Femur (tissue), 1 donor: ENCODE results near the gene MKNK2.
"Not testable (repeated sequence)": the region's sequence is repeated elsewhere in the genome, so short reads cannot be mapped to it uniquely, and the experiment has no call there.

ENCODE experiments used
- DNase-seq: peaks from one replicate; pipeline ENCODE4 v3.0.0-alpha.2; 2017

MKNK2 gene

GRCh38 chr19:2050991-2051772, at the start of gene MKNK2:
MKNK2 (minus strand) TSS chr19:2051244; CDS start chr19:2050851, 393 bp downstream.
- DNase-seq: peak; percentile 96

DNA sequence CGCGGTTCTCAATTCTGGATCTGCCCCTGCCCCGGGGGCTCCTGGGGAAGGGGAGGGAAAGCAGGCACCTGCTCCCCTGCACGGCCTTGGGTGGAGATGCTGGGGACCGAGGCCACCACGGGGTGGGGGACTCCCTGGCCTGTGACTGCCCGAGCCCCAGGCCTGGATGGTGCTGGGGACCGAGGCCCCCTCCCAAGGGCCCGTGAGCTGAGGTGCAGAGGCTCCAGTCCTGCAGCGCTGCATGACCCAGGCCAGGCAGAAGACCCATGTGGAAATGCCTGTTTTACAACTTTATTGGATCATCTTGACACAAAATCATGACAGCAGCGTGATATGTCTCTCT, 49.6 kb upstream of the MKNK2 start:
- DNase-seq: no peak

- no peak for DNase-seq
Measured at GRCh38 chr19:2099937-2100718, 49.1 kb upstream of the MKNK2 start.

DNA sequence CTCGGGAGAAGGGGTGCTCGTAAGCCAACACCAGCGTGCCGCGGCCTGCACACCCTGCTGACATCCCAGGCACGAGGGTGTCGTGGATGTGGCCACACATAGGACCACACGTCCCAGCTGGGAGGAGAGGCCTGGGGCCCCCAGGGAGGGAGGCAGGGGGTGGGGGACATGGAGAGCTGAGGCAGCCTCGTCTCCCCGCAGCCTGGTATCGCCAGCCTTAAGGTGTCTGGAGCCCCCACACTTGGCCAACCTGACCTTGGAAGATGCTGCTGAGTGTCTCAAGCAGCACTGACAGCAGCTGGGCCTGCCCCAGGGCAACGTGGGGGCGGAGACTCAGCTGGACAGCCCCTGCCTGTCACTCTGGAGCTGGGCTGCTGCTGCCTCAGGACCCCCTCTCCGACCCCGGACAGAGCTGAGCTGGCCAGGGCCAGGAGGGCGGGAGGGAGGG, 48.0 kb upstream of the MKNK2 start:
- no peak for DNase-seq

DNA sequence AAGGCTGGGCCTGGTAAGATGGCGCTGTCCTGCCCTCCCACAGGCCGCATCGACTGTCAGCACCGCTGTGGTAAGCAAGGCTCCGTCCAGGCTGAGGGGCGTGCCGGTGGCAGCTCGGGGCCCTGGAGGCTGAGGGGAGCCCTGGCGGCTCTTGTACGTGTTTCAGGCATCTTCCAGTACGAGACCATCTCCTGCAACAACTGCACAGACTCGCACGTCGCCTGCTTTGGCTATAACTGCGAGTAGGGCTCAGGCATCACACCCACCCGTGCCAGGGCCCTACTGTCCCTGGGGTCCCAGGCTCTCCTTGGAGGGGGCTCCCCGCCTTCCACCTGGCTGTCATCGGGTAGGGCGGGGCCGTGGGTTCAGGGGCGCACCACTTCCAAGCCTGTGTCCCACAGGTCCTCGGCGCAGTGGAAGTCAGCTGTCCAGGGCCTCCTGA, 46.9 kb upstream of the MKNK2 start:
- DNase-seq: peak; percentile 50

- DNase-seq: peak; percentile 45
Measured at GRCh38 chr19:2097203-2097885, 46.3 kb upstream of the MKNK2 start.

GRCh38 chr19:2096480-2097202, 45.6 kb upstream of the MKNK2 start, which contains the start of gene IZUMO4:
IZUMO4 (plus strand) TSS chr19:2096915; CDS start chr19:2096946, 31 bp downstream.
- peak; percentile 100 for DNase-seq

- DNase-seq: no peak
Measured at GRCh38 chr19:2096034-2096479, 45.0 kb upstream of the MKNK2 start, which contains the start of gene MOB3A. MOB3A (minus strand) TSS chr19:2096326; CDS start chr19:2078560, 17,766 bp downstream.

DNA sequence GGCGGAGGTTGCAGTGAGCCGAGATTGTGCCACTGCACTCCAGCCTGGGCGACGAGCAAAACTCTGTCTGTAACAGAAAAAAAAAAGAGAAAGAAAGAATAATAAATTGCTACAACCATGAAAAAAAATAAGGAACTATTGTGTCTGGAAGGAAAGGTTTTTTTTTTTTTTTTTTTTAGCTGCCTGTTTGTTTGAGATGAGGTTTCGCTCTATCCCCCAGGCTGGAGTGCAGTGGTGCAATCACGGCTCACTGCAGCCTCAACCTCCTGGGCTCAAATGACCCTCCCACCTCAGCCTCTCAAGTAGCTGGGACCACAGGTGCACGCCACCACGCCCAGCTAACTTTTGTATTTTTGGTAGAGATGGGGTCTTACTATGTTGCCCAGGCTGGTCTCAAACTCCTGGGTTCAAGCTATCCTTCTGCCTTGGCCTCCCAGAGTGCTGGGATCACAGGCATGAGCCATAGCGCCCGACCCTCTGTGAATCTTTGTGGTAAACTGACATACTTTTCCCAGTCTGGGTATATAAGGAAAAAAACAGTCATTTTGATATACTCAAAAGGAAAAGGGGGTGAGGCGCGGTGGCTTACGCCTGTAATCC, 41.0 kb upstream of the MKNK2 start:
- not testable (repeated sequence) for DNase-seq

DNA sequence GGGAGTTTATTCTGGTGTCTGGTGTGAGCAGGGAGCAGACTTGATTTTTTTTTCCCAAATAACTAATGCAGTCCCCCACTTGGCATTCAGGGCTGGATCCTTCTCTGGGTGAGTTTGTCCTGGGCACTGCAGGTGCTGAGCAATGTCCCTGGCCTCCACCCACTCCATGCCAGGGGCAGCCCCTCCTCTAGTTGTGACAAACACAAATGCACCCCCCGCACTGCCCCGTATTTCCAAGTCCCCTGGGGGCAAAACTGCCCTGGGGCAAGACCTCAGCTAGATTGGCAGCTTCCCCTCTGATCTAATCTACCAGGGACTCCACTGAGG, 38.6 kb upstream of the MKNK2 start:
- DNase-seq: no peak

DNA sequence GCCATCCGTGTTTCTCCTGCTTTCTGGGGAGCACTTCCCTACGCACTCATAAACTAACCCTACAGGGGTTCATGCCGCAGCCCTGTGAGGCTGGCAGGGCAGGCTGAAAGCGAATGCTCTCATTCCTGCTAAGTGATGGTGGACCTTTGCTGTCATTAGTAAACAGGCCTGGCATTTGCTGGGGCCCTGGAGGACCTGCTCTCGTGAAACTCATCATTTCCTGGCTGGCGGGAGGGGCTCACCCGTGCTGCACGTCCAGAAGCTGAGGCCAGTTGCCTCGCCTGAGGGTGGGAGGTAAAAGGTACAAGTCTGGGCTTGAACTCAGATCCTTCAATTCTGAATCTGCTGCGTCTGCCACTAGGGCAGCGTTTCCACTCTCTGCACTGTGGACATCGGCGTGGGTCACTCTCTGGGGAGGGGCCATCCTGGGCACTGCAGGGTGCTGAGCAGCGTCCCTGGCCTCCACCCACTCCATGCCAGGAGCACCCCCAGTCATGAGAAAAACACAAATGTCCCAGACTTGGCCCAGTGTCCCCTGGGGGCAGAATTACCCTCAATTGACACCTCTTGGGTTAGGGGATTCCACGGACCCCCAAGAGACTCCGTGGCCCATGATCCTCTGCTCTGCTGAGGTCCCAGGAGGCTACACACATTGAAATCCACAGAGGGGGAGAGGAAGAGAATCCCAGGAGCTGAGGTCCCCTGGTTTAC, 38.1 kb upstream of the MKNK2 start:
- DNase-seq: no peak

DNA sequence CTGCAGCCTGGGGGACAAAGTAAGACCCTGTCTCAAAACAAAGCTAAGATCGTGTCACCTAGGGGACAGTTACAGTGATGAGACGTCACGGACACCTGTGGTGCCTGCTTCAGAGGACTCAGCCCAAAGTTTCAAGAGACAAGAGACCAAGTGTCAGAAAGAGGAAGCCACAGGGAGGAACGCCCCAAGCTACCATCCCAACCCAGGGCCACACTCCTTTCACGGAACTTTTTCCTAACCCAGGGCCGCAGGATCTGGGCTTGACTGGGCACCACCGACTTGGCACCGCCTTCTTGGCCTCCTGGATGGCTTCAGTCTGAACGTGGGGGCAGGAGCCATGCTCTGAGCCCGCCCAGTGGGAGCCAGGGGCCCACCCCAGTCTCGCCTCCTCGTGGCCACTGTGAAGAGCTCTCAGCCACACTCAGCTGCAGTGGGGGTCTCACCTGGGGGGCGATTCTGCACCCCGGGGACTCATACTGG, 36.6 kb upstream of the MKNK2 start:
- no peak for DNase-seq

DNA sequence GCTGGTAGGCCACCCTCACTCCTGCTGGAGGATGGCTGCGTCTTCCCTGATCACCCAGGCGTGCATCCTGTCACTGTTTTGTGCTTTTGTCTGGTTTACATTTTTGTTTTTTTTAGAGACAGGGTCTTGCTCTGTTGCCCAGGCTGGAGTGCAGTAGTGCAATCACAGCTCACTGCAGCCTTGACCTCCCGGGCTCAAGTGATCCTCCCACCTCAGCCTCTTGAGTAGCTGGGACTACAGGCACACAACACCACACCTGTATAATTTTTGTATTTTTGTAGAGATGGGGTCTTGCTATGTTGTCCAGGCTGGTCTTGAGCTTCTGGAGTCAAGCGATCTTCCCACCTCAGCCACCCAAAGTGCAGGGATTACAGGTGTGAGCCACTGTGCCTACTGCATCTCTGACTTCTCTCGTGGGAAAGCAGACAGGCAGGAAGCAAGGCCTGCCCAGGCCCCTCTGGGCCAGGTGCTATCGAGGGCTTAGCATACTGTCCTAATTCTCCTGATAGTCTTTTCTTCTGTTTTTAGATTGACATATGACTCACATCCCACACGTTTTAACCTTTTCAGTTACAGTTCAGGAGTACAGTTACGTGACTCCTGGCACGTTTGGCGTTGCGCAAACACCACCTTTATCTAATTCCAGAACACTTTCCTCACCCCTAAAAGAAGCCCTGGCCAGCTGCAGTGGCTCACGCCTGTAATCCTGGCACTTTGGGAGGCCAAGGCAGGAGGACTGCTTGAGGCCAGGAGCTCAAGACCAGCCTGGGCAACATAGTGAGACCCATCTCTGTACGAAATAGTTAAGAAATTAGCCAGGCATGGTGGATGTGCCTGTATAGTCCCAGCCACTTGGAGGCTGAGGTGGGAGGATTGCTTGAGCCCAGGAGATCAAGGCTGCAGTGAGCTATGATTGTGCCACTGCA, 35.9 kb upstream of the MKNK2 start:
- not testable (repeated sequence) for DNase-seq

DNA sequence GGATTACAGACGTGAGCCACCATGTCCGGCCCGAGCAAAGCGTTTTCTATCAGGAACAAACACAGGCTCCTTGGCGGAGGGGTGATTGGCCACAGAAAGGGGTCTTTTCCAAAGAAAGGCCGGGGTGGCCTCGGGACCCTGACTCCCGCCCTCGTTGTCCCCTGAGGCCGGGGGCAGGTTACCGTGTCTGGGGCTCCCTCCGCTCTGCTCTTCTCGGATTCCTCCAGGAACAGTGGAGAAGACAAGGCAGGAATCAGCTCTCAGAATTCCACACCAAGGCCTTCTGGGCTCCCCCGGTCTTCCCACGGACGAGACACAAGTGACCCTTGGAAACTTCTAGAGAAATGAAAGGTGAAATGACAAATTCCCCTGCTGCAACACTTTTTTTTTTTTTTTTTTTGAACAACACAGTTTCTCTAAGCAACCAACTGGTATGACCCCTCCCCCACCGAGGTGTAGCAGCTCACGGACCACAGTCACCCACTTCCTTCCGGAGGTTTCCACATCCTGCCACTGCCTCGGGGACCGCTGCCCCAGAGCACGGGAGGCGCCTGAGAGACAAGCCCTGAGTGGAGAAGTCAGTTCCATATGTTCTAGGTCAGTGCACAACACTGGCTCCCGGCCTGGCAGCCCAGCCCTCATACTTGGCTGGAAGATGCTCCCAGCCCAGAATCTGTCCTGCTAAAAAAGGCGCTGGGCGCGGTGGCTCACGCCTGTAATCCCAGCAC, 34.1 kb upstream of the MKNK2 start:
- DNase-seq: peak; percentile 86

- DNase-seq: peak; percentile 62
Measured at GRCh38 chr19:2083174-2083854, 32.3 kb upstream of the MKNK2 start.

DNA sequence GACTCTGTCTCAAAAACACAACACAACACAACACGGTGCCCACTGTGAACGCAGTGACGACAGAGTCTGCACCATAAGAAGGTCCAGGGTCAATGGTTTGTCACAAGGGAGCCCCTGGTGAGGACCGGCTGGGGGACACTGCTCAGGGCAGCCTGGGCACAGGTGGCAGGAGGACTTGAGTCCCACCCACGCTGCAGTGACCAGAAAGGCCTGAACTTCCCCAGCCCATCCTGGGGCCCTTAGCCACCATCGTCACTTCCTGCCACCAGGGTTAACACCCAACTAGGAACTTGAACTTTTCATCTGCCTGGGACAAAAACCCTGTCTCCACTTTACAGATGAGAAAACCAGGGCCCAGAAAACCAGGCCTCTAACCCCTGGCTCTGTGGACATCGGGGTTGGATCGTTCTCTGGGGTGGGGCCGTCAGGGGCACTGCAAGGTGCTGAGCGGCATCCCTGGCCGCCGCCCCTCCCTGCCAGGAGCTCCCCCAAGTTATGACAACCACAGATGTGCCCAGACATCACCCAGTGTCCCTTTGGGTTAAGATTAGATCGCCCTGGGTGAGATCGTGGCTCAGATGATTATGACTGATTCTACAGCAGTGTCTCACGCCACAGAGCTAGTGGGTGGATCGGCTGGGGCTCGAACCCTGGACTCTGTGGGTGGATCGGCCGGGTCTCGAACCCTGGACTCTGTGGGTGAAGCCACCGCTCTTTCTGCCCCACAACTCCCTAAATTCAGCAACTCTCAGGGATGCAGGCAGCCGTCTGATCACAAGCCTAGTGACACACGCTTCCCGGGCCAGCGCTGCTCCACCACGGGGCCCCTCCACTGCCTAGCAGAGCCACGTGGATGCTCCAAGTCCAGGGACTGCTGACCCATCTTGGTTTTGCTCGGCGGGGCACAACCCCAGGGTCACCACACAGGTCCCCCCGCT, 31.1 kb upstream of the MKNK2 start:
- DNase-seq: no peak

- DNase-seq: no peak
Measured at GRCh38 chr19:2080336-2080988, 29.4 kb upstream of the MKNK2 start.
